AG08396 (cell line): Measurements from ENCODE around the gene FXYD7.

ENCODE experiments used
- DNase-seq: peaks from one replicate; pipeline ENCODE4 v3.0.0; 2012; ENCODE audit warnings: low spot score, mixed read lengths

Gene FXYD7

DNA sequence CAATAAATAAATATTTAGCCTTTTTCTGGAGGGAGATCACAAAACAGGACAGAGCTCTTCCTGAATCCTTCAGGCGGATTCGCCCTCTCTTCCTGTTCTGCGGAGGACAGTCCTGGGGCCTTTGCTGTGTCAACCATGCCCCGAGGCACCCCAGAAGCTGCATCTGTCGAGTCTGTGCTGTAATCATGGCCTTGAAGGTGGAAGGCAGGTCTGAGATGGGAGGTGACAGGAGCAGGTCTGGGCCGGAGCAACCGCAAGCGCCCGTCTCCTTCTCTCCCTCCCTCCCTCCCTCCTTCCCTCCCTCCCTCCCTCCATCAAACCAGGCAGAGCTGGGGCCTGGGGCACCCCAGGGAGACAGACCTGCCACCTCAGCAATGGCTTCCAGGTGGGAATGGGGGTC is 32.1 kb upstream of the FXYD7 start:
- DNase-seq = no peak

DNA sequence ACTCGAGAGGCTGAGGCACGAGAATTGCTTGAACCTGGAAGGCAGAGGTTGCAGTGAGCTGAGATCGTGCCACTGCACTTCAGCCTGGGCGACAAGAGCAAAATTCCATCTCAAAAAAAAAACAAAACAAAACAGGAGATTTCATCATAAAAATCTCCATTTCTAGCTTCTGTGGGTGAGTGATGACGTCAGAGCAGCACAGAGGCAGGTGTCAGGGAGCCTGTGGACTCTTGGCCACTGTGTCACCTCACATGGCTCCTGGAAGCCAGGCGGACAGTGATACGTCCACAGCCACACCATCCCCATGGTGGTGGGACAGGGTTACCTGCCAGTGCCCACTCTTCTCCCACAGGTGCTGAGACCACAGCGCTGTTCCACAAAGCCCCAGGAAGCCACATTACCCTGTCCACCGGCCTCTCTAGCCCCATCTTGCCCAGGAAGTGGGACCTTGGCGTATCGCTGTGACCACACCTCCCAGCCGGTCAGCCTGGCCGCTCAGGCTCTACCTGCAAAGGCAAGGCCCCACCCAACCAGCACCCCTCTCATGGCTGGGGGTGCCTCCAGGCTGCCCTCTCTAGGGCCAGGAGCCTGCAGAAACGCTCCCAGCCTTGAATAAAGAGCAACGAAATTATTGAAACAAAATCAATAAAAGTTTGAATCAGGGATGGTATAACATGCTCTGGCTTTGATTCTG is 29.9 kb upstream of the FXYD7 start:
- no peak for DNase-seq

DNA sequence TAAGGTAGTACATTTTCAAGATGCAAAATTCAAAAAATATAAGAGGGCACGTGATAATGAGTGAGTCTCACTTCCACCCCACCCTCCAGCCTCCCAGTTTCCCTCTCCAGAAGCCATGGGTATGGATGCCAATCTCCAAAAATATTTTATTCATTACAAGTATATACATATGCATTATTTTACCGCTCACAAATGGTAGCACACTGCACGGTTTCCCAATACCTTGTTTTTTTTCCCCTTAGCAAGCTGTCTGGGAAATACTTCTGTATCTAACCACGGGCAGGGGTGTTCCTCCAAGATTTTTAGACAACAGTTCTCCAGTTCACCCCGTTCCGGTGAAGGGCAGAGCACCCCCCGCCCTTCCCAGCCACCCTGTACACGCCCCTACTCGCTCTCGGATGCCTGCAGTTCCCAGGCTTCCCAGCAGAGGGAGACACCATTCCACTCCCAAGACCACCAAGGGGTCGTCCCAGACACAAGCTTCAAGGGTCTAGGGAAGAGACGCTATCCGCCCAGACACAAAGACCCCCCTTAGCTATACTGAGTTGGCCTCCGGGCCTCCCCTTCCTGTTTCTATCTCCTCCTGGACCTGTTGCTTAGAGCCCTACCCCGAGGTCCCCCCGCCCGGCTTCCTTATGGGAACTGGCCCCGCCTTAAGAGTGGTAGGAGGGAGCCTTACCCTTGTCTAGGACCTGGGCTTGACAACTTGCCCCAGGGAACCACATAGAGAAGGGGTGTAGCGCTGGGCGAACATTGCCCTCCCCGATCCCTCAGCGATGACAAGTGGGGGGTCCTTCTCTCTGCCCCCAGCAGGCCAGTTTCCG is 28.5 kb upstream of the FXYD7 start:
- DNase-seq = peak; percentile 84

DNA sequence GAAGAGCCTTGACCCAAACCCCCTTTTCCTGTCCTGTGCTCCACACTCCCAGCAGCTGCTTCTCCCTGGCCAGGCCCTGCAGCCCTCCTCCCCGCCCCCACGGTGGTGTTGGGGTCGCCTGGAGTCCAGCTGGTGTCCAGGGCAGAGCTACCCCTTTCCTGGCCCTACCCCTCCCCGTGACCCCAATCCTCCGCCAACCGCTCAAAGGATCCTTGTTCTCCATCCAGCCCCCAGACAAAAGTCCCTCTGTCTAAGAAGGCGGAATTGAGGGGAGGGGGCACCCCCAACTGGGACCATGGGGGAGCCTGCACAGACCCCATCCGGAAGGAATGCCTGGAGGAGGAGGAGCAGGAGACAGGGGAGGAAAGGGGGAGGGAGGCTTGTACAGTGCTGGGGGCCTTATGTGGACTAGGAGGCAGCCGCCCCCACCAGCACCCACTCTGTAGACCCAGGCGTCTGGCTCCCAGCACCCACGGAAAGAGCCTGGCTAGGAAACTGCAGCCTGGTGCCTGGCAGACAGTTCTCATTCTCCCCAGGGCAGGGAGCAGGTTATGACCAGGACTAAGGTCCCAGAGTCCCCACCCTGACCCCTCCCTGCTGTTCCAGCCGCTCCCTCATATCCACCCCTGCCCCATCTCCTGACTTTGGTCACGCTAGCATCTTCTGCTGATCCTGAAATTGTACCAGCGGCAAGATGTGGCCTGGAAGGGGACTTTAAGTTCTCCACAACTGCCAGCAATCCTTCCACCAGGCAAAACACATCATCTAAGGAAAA is 27.7 kb upstream of the FXYD7 start, which contains the start of gene FXYD3:
TSS of gene FXYD3 (plus strand) at position 647 of the 775 bp plus-strand sequence. CDS start 3,554 bp downstream, outside the sequence.
- no peak for DNase-seq

DNA sequence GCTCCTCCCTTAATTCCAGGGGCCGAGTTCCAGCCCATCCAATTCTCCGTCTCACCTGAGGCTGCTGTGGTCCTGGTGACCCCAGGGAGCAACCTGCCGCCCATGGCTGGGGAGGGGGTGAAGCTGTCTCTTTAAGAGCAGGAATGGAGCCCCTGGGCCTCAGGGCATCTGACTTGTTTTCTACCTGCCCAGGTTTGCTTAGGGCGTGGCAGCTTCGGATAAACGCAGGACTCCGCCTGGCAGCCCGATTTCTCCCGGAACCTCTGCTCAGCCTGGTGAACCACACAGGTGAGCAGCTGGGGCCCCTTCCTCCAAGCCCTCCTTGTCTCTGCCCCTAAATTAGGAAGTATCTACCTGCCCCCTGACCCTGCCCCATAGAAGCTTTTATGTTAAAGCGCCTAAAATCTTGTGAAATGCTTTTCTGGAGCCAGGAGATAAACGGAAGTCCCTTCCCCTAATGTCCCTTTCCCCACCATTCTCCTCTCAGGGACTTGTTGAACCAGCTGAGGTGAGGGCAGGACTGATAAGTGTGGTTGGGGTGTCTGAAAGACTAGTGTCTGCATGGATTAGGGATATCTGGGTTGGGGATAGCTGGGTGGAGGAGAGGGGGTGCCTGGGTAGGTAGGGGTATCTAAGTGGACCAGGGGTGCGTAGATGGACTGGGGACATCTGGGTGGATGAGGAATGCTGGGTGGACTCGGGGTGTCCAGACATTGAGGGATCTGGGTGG is 26.8 kb upstream of the FXYD7 start:
- DNase-seq = no peak

DNA sequence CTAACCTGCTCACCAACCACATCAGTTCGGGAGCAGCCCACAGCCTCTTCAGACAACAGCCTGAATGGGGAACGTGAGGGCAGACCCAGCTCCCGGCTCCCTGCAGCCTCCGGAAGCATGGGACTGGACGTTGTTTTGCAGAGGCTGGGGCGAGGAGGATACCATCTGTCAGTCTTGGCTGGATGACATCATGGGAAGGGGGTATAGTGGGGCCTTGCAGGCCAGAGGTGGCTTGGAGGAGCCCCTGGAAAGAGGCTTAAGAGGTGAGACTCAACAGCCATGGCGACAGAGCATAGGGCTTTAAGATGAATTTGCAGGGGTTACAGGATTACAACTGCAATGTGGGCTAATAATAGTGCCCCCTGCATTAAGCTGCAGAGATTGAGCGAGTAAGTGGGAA is 25.9 kb upstream of the FXYD7 start:
- no peak for DNase-seq

DNA sequence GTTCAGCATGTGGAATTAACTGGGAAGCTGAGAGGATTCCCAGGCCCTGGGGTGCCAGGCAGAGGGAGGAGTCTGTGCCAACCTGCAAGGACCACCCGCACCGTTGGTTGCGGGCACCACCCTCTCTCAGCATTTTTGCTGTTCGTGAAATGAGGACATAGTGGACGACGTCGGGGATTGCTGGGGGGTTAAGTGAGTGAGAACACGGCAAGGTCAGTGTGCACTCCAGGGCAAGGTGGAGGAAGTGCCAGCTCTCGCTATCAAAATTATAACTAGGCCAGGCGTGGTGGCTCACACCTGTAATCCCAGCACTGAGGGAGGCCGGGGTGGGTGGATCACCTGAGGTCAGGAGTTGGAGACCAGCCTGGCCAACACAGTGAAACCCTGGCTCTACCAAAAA is 25.3 kb upstream of the FXYD7 start:
- DNase-seq = no peak

DNA sequence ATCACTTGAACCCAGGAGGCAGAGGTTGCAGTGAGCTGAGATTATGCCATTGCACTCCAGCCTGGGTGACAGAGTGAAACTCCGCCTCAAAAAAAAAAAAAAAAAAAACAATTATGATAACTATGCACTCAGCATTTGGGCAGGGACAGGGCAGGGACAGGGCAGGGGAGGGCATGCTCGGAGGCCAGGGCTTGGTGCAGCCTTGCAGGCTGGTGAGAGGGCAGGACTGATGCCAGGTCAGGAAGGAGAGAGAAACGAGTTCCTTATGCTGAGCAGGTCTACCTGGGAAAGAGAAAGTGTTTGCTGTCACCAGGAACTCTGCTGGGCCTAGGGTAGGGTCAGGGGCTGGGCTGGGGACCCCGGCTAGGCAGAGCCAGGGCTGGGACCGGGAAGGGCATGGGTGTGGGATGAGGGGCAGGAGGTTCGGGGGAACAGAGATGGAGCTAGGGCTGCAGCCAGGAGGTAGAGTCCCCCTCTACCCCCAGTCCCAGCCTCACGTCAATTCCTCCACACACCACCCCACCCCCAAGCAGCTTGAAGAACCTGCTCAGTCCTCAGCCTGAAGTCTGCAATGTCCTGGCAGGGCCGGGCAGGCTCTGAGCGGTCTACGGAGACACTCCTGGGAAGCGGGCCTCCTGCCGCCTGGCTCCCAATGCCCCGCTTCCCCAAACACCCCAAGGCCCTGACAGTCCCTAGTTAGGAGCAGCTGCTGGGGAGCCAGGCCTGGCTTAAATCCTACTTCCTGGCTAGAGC is 24.6 kb upstream of the FXYD7 start:
- DNase-seq = no peak

DNA sequence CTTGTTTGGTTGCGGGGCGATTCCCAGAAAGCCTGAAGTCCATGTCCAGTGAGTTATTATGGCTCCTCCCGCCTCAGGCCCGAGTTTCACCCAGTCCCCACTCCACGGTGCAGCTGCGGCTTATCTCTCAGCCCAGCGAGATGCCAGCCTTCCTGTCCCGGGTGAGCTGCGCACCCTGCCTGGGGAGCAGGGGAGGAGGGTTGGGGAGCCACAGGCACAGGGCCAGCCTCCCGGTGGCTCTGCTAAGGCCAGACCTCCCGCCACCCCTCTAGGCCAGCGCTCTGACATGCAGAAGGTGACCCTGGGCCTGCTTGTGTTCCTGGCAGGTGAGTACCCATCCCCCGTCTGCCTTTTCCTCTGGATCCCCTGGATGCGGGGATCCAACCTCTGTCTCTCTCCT is 24.0 kb upstream of the FXYD7 start:
- DNase-seq = no peak

DNA sequence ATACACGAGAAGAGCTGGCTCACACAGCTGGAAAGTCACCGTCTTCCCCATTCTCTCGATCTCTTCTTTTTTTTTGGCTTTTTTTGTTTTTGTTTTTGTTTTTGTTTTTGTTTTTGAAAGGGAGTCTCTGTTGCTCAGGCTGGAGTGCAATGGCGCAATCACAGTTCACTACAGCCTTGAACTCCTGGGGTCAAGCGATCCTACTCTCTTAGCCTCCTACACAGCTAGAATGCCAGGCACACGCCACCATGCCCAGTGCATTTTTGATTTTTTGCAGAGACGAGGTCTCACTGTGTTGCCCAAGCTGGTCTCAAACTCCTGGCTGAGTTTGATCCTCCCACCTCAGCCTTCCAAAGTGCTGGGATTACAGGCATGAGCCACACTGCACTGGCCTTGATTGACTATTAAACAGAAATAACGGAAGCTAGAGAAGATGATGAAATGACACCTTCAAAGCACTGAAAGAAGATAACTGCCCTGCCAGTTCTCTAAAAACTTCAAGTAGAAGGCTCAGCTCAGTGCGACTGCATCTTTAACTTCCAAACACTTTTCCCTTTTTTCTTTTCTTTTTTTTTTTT is 23.4 kb upstream of the FXYD7 start:
- DNase-seq = no peak

DNA sequence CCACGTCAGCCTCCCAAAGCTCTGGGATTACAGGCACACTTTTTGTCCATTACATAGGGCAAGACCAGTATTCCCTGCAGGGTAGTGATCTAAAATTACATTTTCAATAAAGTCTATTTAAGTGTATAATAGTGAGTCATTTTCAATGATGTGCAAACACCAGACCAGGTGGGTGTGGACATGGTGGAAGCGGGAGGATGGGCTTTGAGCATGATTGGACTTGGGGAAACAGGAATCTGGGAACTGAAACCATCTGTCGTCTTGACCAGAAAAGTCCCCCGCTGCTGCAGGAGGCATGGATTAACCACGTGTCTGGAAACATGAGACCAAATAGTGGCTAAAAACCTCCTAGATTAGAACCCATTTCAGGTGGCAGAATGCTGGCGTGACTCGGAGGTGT is 22.6 kb upstream of the FXYD7 start:
- DNase-seq = peak; percentile 56

DNA sequence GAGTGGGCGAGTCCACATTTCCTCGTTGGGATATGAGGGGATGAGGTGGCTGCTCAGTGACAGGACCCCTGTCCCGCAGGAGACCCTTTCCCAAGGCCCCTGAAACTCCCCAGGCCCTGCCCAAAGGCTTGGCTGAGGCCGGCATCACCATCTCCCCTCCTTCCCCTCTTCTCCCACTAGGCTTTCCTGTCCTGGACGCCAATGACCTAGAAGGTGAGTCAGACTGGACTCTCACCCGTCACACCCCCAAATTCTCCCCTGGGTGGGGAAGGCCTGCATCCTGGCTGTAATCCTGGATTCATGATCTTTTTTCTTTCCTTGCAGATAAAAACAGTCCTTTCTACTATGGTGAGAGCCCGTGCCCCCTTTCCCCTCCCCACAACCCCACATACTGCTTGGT is 22.2 kb upstream of the FXYD7 start:
- DNase-seq = no peak

DNA sequence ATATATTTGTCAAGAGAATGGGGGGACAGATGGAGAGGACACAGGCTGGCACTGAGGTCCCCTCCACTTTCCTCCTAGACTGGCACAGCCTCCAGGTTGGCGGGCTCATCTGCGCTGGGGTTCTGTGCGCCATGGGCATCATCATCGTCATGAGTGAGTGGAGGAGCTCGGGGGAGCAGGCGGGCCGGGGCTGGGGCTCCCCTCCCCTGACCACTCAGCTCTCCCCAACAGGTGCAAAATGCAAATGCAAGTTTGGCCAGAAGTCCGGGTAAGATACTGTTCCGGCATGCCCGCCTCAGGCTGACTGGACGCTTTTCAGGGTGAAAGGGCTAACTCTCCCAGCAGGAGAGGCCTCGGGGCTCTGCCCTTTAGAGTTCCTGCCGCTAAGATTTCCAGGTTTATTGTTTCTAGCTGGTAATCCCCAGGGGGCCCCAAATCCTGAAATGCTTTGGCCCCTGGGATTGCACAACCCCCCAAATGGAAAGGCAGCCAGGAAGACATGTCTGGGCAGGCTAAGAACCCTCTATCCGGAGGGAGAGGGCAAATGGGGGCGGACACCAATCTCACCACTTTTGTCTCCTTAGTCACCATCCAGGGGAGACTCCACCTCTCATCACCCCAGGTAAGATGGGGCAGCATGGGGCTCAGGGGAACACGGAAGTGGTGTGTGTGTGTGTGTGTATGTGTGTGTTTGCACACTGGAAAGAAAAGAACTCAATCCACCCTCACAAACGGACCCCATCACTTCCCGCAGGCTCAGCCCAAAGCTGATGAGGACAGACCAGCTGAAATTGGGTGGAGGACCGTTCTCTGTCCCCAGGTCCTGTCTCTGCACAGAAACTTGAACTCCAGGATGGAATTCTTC is 20.1 kb upstream of the FXYD7 start:
- DNase-seq = no peak

DNA sequence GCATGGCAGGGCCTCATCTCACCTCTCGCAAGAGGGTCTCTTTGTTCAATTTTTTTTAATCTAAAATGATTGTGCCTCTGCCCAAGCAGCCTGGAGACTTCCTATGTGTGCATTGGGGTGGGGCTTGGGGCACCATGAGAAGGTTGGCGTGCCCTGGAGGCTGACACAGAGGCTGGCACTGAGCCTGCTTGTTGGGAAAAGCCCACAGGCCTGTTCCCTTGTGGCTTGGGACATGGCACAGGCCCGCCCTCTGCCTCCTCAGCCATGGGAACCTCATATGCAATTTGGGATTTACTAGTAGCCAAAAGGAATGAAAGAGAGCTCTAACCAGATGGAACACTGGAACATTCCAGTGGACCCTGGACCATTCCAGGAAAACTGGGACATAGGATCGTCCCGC is 19.5 kb upstream of the FXYD7 start:
- no peak for DNase-seq

DNA sequence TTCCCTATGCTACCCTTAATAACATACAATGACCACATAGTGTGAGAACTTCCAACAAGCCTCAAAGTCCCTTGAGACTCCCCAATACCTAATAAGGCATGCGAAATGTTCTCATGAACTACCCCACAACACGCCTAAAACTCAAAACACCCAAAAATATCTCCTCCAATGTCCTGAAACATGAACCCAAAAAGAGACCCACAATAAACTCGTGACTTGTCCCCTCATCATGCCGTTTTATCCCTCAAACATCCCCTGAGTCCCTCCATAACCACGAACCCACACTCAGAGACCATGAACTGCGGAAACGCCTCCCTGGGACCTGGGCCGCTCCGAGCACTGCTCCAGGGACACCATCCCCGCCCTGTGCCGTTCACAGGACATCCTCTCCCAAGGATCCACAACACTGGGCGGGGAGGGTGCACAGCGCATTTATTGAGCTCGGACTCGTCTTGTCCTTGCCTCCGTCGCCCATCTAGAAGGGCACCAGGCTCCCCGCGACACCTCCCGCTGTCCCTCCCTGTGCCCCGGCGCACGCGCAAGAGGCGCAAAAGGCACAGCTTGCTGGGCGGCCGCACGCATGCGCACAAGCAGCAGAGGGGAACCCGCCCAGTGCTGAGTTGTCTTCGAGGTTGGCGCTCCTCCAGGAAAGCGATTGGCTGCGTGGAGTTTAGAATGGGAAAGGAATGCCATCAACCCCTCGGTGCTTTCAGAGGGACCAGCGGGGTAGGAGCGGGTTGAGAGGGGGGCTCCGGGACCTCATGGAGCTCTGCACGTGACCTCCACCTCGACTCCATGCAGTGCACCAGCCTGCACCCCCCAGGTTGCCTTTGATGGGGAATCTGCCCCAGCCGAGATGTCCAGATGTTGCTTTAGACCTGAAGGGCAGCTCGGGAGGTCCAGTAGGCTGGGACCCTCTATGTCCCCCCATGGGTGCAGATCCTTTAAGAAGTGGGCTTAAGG is 18.7 kb upstream of the FXYD7 start:
- DNase-seq = peak; percentile 99

DNA sequence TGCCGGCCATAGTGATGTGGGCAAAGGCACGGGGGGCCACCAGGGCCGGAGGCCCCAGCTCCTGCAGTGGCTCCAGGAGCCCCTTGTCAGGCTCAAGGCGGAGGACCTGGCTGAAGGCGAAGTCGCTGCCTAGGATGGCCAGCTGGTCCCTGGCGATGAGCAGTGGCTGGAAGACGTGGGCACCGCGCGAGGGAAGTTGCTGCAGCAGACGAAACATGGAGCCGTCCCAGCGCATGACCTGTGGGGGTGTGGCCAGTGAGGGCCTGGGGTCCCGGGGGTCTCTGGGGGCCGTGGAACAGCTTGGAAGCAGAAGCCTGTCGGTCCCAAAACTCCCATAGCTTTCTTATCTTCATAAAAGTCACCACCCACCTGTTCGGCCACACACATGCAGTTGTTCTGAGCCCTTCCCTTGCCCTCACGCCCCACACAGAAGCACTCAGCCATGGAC is 17.8 kb upstream of the FXYD7 start:
- DNase-seq = no peak

DNA sequence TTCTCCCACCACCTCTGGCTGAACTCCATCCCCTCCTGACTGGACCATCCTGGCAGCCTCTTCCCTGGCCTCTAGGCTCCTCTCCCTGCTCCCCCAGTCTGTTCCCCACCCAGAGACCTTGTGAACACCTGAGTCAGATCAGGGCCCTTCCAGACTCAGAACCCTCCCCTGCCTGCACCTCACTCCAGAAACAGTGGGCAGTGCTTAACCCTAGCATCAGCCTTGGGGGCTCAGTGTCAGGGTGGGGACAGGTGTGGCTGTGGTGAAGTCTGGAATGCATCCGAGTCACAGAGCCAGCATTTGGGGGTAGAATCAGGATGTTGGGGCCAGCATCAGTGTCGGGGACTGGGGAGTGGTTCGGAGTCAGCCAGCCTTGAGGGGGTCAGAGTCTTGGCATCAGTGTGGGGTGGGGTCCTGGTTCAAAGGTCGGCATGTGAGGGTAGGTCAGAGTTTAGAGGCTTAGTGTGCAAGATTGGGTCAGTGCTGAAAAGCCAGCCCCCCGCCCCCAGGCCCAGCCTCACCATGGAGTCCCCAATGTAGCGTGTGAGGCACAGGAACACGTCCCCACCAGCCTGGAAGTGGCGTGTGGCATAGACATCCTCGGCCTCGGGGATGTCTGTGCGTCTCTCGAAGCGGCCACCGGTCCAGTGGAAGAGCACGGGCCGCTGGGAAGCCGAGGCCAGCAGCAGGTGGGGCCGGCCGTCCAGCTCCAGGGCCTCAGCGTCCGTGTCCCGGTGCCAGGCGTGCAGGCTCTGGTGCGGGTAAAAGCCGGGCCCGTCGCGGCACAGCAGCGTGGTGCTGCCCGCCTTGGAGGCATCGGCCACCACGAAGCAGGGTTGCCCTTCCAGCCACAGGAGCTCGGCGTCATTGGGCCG is 17.1 kb upstream of the FXYD7 start:
- no peak for DNase-seq

DNA sequence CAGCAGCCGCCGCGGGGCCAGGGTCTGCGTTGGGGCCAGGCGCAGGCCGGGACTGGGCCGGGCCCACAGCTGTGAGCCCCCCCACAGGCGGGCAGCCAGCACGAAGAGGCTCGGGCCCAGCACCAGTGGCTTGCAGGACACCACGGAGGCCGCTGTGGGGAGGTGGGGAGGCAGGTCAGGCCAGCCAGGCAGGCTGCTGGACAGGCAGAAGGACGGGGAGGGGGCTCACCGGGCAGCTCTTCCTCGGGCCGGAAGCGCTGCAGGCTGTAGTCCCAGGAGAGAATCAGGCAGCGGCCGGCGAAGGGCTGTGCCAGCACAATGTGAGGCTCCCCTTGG is 16.5 kb upstream of the FXYD7 start:
- no peak for DNase-seq
